Measurements from ENCODE around the gene CDCP2.
"Not testable (repeated sequence)": the region's sequence is repeated elsewhere in the genome, so short reads cannot be mapped to it uniquely, and the experiment has no call there.

CDCP2 gene

DNA sequence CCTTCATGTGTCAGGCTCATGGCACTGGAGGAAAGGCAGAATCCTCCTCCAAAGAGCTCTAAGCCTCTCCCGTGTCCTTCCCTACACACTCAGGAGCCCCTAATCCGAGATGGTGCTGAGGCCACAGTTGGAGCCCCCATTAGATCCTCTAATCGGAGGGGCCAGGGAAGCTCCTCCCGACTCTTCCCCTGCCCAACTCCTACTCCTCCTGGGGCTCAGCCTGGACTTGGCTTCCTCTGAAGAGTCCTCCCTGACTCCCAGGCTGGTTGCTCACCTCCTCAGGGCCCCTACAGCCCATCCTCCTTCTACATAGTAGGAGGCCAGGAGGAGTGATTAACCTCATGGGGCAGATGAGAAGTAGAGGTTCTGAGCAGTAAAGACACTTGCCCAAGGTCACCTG, 21.3 kb upstream of the CDCP2 start:
- Mint-ChIP-seq H3K27me3 (no peaks in the 10 kb centered on the region), H3K36me3 (peaks cover 12 to 22% of the 10 kb centered on the region in 2 donors), H3K27ac (no peak overlapping the region), H3K4me1 (no peaks in the 10 kb centered on the region), H3K9me3 (no peaks in the 10 kb centered on the region), H3K4me3 (no peak overlapping the region)
- DNase-seq (no peak), ATAC-seq (replicated peaks) (no peak)

- Mint-ChIP-seq H3K4me1 (no peaks in the 10 kb centered on the region), H3K9me3 (no peaks in the 10 kb centered on the region), H3K27ac (no peak overlapping the region), H3K36me3 (peaks cover 11 to 22% of the 10 kb centered on the region in 2 donors), H3K4me3 (no peak overlapping the region), H3K27me3 (no peaks in the 10 kb centered on the region)
- DNase-seq, result no peak
- no peak for ATAC-seq (replicated peaks)
These were observed 20.9 kb upstream of the CDCP2 start for GRCh38 chr1:54173681-54174080.

DNA sequence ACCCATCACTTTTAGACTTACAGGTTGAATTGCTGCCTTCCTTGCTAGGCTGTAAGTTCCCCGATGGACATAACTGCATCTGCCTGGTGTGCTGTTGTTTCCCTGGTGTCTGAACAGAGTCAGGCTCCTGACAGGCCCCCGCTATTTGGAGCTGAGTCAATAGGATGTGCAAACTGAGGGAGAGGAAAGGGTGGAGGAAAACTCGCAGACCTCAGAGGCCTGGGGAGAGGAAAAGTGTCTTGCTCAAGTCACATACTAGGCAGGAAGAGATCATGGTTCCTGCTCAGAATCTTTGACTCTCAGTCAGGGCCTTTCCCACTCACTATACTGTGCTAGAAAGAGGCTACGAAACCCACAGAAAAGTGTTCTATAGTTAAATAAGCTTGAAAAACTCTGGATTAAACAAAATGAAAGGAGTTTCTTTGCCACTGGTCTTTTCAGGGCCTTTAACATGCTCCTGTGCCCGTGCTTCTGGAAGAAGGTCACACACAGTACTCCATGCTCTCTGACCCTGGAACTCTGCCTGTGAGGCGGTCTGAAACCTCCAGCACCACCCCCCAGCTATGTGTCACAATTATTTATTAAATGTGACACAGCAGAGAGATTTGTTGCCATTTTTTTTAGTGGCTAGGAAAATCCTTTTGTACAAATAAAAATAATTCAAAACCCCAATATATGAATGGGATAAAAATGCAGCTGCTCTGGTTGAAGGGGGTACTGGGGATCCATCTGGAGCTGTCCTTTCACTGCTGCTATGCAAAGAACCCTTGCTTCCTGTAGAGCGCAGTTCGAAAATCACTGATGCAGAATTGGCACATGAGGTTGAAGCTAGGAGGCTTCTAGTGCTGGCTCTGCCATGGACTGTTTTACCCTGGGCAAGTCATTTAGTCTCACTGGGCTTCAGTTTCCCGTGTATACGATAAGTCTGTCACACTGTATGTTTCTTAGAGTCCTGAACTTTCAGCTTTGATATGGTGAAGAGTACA, 20.1 kb upstream of the CDCP2 start:
- ATAC-seq (replicated peaks) (no peak), DNase-seq (no peak)
- Mint-ChIP-seq H3K9me3 (no peaks in the 10 kb centered on the region), H3K4me3 (no peak overlapping the region), H3K4me1 (no peaks in the 10 kb centered on the region), H3K27me3 (no peaks in the 10 kb centered on the region), H3K27ac (no peak overlapping the region), H3K36me3 (peaks cover 10 to 18% of the 10 kb centered on the region in 2 donors)

DNA sequence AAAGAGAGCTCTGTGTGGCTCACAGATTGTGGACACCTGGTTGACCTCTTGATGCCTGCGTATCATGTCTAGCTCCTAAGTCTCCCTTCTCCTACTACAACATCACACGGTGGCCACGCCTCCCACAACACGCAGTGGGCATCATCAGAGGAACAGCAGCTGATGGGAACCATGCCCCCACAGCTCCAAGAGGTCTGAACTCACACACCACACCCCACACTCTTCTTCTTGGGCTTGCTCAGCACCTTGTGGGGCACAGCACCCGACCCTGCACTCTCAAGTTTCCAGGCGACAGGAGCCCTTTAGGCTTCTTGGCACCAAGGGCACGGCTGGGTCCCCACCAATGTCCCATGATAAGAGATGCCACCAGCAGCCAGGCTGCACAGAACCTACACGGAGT, 18.8 kb upstream of the CDCP2 start:
- ATAC-seq (replicated peaks) (no peak), DNase-seq (no peak)
- no peaks in the 10 kb centered on the region for H3K4me1 Mint-ChIP-seq
- no peaks in the 10 kb centered on the region for H3K27me3 Mint-ChIP-seq
- H3K36me3 Mint-ChIP-seq, result peaks cover 2 to 10% of the 10 kb centered on the region in 2 donors
- no peak overlapping the region for H3K27ac Mint-ChIP-seq
- H3K4me3 Mint-ChIP-seq, result no peak overlapping the region
- no peaks in the 10 kb centered on the region for H3K9me3 Mint-ChIP-seq

- DNase-seq (no peak), ATAC-seq (replicated peaks) (no peak)
- Mint-ChIP-seq H3K9me3 (no peaks in the 10 kb centered on the region), H3K4me3 (no peak overlapping the region), H3K27me3 (no peaks in the 10 kb centered on the region), H3K27ac (peak overlapping the region; percentile 48), H3K36me3 (peaks cover 0 to 11% of the 10 kb centered on the region in 2 donors), H3K4me1 (no peaks in the 10 kb centered on the region)
These were observed 18.2 kb upstream of the CDCP2 start for GRCh38 chr1:54171016-54171415.

DNA sequence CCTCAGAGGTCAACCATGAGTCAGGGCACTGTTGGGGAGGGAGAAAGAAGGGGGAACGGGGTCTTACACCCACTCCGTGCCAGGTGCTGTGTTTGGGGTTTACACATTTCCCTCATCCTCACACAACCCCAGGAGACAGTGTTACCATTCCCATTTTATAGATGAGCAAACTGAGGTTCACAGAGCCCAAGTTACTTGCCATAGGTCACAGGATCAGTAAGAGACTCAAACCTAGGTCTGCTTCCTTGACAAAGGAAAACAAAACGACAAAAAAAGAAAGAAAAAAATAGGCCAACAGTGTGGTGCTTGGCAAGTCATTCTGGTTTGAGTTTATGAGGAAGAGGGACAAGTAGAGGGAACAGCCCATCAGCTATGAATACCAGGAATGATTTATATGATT, 16.3 kb upstream of the CDCP2 start:
- no peak for ATAC-seq (replicated peaks)
- Mint-ChIP-seq H3K36me3 (peaks cover 0 to 11% of the 10 kb centered on the region in 2 donors), H3K27ac (no peak overlapping the region), H3K4me1 (no peaks in the 10 kb centered on the region), H3K9me3 (no peaks in the 10 kb centered on the region), H3K27me3 (no peaks in the 10 kb centered on the region), H3K4me3 (no peak overlapping the region)
- DNase-seq, result no peak

DNA sequence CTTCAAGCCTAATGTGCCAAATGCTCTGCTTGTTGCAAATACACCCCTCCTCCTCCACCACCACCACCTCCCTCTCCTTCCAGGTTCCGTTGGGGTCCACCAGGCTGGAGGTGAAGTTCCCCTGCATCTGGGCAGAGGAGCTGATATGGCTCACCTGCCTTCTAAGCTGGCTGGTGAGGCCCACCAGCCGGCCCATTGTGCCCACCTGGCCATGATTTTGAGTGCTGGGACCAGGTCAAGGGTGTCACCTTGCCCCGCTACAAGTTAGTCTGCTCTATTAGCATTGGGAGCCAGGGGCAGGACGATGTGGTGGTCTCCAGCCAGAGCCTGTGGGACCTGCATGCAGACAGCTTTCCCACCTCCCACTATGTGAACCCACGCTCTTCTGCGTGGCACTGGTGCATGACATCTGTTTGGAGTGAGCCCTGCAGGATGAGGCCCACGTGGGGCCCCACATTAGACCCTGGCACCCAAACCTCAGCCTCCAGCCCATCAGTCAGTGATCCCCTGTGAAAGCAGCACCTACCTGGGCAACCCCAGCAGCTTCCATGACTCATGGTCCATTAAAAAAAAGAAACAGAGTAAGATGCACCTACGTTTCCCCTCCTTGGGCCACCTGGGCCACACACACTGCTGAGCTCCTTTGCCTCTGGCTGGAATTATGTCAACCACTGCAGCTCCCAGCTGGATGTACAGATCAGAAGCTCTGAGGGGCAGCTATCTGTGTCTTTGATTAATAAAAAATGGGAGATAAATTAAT, 15.6 kb upstream of the CDCP2 start:
- no peak overlapping the region for H3K27ac Mint-ChIP-seq
- no peak overlapping the region for H3K4me3 Mint-ChIP-seq
- no peaks in the 10 kb centered on the region for H3K4me1 Mint-ChIP-seq
- H3K9me3 Mint-ChIP-seq, result no peaks in the 10 kb centered on the region
- H3K27me3 Mint-ChIP-seq, result no peaks in the 10 kb centered on the region
- ATAC-seq (replicated peaks) (no peak), DNase-seq (no peak)
- peaks cover 0 to 11% of the 10 kb centered on the region in 2 donors for H3K36me3 Mint-ChIP-seq

- DNase-seq (no peak), ATAC-seq (replicated peaks) (no peak)
- Mint-ChIP-seq H3K4me1 (no peaks in the 10 kb centered on the region), H3K36me3 (peaks cover 0 to 10% of the 10 kb centered on the region in 2 donors), H3K9me3 (no peaks in the 10 kb centered on the region), H3K4me3 (no peak overlapping the region), H3K27ac (no peak overlapping the region), H3K27me3 (no peaks in the 10 kb centered on the region)
These were observed 14.8 kb upstream of the CDCP2 start for GRCh38 chr1:54167422-54168139.

- DNase-seq; H3K27ac Mint-ChIP-seq; H3K9me3 Mint-ChIP-seq; H3K36me3 Mint-ChIP-seq; H3K4me1 Mint-ChIP-seq; H3K4me3 Mint-ChIP-seq; ATAC-seq (replicated peaks); H3K27me3 Mint-ChIP-seq: not testable (repeated sequence)
These were observed 13.6 kb upstream of the CDCP2 start for GRCh38 chr1:54166357-54166756.

GRCh38 chr1:54165146-54165545, 12.3 kb upstream of the CDCP2 start:
- Mint-ChIP-seq H3K9me3 (no peaks in the 10 kb centered on the region), H3K27ac (no peak overlapping the region), H3K36me3 (peaks cover 0 to 4% of the 10 kb centered on the region in 2 donors), H3K27me3 (no peaks in the 10 kb centered on the region), H3K4me3 (no peak overlapping the region), H3K4me1 (no peaks in the 10 kb centered on the region)
- no peak for ATAC-seq (replicated peaks)
- no peak for DNase-seq

- no peaks in the 10 kb centered on the region for H3K4me1 Mint-ChIP-seq
- no peak for ATAC-seq (replicated peaks)
These were observed 10.8 kb upstream of the CDCP2 start for GRCh38 chr1:54163573-54163972.

DNA sequence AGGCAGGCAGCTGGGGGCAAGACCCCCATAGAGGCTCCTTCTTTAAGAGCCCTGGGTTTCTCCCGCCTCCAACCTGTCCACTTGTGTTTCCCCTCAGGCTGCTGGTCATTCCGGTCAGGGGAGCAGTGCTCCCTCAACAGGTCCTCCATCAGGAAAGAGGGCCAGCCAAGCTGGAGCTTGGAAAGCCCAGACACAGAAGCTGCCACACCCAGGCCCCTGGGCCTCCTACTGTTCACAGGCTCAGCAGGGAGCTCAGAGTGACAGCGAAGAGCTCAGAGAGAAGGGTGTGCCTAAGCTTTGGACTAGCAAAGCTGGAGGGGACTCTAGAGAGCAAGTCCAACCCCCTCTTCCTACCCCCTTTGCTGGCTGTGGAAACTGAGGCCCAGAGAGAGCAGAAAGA, 10.3 kb upstream of the CDCP2 start:
- Mint-ChIP-seq H3K36me3 (peaks cover 0 to 4% of the 10 kb centered on the region in 2 donors), H3K27me3 (no peaks in the 10 kb centered on the region), H3K27ac (no peak overlapping the region), H3K4me1 (no peaks in the 10 kb centered on the region), H3K4me3 (no peak overlapping the region), H3K9me3 (no peaks in the 10 kb centered on the region)
- DNase-seq, result no peak
- ATAC-seq (replicated peaks), result no peak

More at GRCh38 chr1:54163573-54163972, 10.8 kb upstream of the CDCP2 start:
- Mint-ChIP-seq H3K4me3 (no peak overlapping the region), H3K36me3 (peaks cover 0 to 4% of the 10 kb centered on the region in 2 donors), H3K9me3 (no peaks in the 10 kb centered on the region), H3K27me3 (no peaks in the 10 kb centered on the region), H3K27ac (no peak overlapping the region)
- DNase-seq, result no peak

GRCh38 chr1:54161495-54162168, 8.8 kb upstream of the CDCP2 start:
- no peak overlapping the region for H3K4me3 Mint-ChIP-seq
- no peaks in the 10 kb centered on the region for H3K9me3 Mint-ChIP-seq
- DNase-seq (no peak), ATAC-seq (replicated peaks) (no peak)
- H3K36me3 Mint-ChIP-seq, result peaks cover 0 to 4% of the 10 kb centered on the region in 2 donors
- H3K4me1 Mint-ChIP-seq, result no peaks in the 10 kb centered on the region
- no peak overlapping the region for H3K27ac Mint-ChIP-seq
- no peaks in the 10 kb centered on the region for H3K27me3 Mint-ChIP-seq

DNA sequence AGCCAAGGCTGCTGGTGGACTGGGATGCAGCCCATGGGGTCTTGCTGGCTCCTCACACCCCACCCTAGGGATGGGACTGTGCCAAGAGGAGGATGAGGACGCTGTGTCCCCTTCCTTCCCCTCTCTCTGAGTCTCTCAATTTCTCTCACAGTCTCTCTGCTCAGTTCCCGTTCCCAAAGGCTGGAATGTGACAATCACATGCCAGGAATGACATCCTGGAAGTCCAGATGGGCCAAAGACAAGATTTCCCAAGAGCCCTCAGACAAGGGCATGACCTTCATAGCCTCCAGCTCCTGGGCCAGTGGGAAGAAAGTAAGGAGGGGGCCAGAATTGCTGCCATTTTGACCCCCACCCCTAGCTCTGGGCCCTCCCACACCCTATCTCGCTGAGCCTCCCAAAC, 7.6 kb upstream of the CDCP2 start:
- H3K36me3 Mint-ChIP-seq, result no peaks in the 10 kb centered on the region

More for the DNA sequence above, 7.6 kb upstream of the CDCP2 start:
- H3K9me3 Mint-ChIP-seq, result no peaks in the 10 kb centered on the region
- no peaks in the 10 kb centered on the region for H3K27me3 Mint-ChIP-seq
- no peak overlapping the region for H3K4me3 Mint-ChIP-seq
- ATAC-seq (replicated peaks) (no peak), DNase-seq (no peak)
- H3K27ac Mint-ChIP-seq, result no peak overlapping the region
- H3K4me1 Mint-ChIP-seq, result no peaks in the 10 kb centered on the region
